ENCODE data around the gene IFNE. TPM values are rescaled to one million over a fixed set of nuclear protein-coding genes. Genes with fewer than 3 reads are reported as not detected.

IFNE gene
- total and polyA plus RNA-seq, 2 donors (not counting 3 experiments of a cell fraction or from before 2014, with no cell fraction given): 0.22 to 1.4 TPM

DNA sequence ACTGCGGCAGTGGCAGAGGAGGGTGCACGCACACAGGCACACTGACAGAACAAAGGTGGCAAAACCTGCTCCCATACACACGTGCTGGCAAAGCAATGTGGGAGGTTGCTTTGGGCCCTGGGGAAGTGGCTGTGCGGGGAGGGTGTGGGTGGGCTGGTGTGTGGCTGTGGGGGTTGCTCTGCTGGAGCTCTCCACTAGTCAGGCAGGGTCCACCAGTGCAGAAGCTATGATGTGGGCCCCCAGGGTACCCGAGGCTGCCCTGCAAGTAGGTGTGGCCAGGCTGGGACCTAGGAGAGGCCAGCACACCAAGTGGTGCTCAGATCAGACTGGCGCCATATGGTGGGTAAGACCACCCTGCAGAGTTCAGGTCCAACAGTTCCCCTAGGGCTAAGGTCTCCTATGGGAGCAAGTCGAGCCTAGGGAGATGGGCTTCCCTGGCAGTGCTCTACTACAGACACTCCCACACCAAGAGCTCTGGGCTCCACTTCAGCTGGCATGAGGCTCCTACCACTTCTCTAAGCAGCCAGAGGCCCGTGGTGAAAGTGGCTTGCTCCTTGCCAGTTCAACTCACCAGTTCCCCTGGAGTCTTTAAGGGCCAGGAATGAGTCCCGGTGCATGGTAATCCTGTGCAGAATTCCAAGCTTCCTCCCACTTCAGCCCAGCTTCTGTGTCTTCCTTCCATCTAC, 46.2 kb upstream of the IFNE start:
- CTCF ChIA-PET: no interaction called here
- peaks cover 10 to 14% of the 10 kb centered on the region in 2 experiments for H3K36me3 ChIP-seq (ENCODE audit: control insufficient read depth in 2 of 2, extremely low read depth in 1 of 2, insufficient read depth in 2 of 2, low read length in 2 of 2)
- H3K79me2 ChIP-seq (ENCODE audit: control insufficient read depth, insufficient read depth, low read length): peaks cover 100% of the 10 kb centered on the region

More for the DNA sequence above, 46.2 kb upstream of the IFNE start:
- H3K9ac ChIP-seq (replicated peaks; ENCODE audit: extremely low read depth, insufficient read depth, low read length): no peak overlapping the region
- no peak for DNase-seq (ENCODE audit: low read depth, low spot score)
- H4K20me1 ChIP-seq (replicated peaks; ENCODE audit: control insufficient read depth, extremely low read depth, insufficient read depth, low read length): no peaks in the 10 kb centered on the region
- no peak overlapping the region for H3K4me3 ChIP-seq (replicated peaks in 1 of 3; ENCODE audit: insufficient read depth in 1 of 3, low read depth in 1 of 3, low read length in 3 of 3)
- POLR2A ChIA-PET: no interaction called here
- H3K27me3 ChIP-seq (ENCODE audit: control insufficient read depth in 2 of 2, insufficient read depth in 2 of 2, low read length in 2 of 2): no peaks in the 10 kb centered on the region
- no peak overlapping the region for H3K27ac ChIP-seq (ENCODE audit: insufficient read depth, low read depth, low read length)
- FAIRE-seq: no peak
- TF ChIP-seq EZH2 (IDR thresholded peaks at IDR 0.05; ENCODE audit: borderline replicate concordance, low read depth, low read length, severe bottlenecking) (no peak), GATA2 (IDR thresholded peaks at IDR 0.05; ENCODE audit: insufficient read depth, insufficient read length, low read depth, low read length) (no peak), POLR2A (IDR thresholded peaks at IDR 0.05; ENCODE audit: low read depth, low read length) (no peak), JUN (IDR thresholded peaks at IDR 0.05; ENCODE audit: borderline replicate concordance, insufficient read depth, insufficient read length, low read depth) (no peak), POLR2AphosphoS5 (IDR thresholded peaks at IDR 0.05; ENCODE audit: insufficient read depth, low read depth, low read length) (no peak), FOS (IDR thresholded peaks at IDR 0.05; ENCODE audit: borderline replicate concordance, insufficient read depth, low read length) (no peak), MYC (IDR thresholded peaks at IDR 0.05; ENCODE audit: low read depth, low read length) (no peak)
- TF ChIP-seq, protein P1, sequence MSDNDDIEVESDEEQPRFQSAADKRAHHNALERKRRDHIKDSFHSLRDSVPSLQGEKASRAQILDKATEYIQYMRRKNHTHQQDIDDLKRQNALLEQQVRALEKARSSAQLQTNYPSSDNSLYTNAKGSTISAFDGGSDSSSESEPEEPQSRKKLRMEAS (IDR thresholded peaks at IDR 0.05; ENCODE audit: insufficient read depth, insufficient read length): no peak
- TF ChIP-seq, protein P2, sequence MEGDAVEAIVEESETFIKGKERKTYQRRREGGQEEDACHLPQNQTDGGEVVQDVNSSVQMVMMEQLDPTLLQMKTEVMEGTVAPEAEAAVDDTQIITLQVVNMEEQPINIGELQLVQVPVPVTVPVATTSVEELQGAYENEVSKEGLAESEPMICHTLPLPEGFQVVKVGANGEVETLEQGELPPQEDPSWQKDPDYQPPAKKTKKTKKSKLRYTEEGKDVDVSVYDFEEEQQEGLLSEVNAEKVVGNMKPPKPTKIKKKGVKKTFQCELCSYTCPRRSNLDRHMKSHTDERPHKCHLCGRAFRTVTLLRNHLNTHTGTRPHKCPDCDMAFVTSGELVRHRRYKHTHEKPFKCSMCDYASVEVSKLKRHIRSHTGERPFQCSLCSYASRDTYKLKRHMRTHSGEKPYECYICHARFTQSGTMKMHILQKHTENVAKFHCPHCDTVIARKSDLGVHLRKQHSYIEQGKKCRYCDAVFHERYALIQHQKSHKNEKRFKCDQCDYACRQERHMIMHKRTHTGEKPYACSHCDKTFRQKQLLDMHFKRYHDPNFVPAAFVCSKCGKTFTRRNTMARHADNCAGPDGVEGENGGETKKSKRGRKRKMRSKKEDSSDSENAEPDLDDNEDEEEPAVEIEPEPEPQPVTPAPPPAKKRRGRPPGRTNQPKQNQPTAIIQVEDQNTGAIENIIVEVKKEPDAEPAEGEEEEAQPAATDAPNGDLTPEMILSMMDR (IDR thresholded peaks at IDR 0.05; ENCODE audit: extremely low read depth in 1 of 2, insufficient read depth in 1 of 2, low read depth in 1 of 2, low read length in 2 of 2): no peak
- dilution Hi-C loops (cut with MboI; ENCODE audit: extremely low pct_ligation_motif_present, low sequenced_read_pairs): no loop called here
- H3K9me3 ChIP-seq (replicated peaks; ENCODE audit: control insufficient read depth, insufficient read depth, low read length): no peaks in the 10 kb centered on the region
- H3K4me1 ChIP-seq (ENCODE audit: control insufficient read depth, extremely low read depth, insufficient read depth, low read length): no peaks in the 10 kb centered on the region
- BruUV-seq (replicated peaks): no TSS peak
- intact Hi-C loops (cut with micrococcal nuclease): no loop called here
- H3K4me2 ChIP-seq (ENCODE audit: insufficient read depth, low read length): no peak overlapping the region
- H2AFZ ChIP-seq (ENCODE audit: low read depth, low read length): no peak overlapping the region
- no peaks in the 10 kb centered on the region for H3K9me1 ChIP-seq (replicated peaks; ENCODE audit: control insufficient read depth, extremely low read depth, insufficient read depth, low read length)

Measured in endothelial cell of umbilical vein (primary cell).